NCI-H2107 (cell line): ENCODE results near the gene CD209.
"Not testable (repeated sequence)": the region's sequence is repeated elsewhere in the genome, so short reads cannot be mapped to it uniquely, and the experiment has no call there.

ENCODE experiments used
- DNase-seq: peaks from one replicate; lab custom pipeline; 2025; lab: John Stamatoyannopoulos, UW

CD209 gene

DNA sequence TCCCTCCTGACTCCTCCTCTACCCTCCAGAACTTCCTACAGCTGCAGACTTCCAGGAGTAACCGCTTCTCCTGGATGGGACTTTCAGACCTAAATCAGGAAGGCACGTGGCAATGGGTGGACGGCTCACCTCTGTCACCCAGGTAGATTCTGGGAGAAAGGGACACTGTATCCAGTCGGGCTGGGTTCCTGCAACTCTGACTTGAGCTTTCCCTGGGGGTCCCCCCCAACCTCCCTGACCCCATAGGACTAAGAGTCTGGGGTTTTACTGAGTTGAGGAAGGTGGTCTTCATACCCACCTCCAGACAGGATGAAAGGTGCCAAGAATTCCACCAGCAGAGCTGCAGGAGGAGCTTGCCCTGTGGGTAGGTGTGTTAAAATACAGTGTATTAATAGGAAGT lies 20.2 kb upstream of the CD209 start:
- DNase-seq: no peak

DNA sequence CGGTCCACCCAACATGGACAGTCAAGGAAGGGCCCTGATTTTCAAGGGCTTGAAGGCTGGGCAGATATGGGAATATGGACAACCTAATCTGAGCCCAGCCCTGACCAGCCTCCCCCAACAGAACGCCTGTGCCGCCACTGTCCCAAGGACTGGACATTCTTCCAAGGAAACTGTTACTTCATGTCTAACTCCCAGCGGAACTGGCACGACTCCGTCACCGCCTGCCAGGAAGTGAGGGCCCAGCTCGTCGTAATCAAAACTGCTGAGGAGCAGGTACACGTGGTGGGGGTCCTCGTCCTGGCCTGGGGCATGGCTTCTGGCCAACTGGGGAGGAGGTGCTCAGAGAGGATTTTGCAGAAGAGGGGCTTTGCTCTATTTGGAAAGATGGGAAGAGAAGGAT lies 19.2 kb upstream of the CD209 start:
- DNase-seq: no peak

DNA sequence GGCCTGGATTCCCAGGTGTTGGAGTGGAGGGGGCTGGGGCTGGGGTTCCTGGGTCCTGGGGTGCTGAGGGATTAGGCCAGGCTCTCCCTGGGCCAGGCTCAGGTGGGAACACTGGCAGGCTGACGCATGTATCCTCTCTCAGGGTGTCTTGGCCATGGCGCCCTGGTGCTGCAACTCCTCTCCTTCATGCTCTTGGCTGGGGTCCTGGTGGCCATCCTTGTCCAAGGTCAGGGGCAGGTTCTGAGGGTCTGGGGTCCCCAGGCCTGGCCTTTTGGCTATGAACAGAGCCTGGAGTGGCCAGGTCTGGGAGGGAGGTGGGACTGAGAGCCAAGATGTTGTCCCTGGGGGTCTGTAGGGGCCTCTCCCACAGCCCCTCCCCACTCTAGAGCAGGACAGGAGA lies 17.7 kb upstream of the CD209 start:
- DNase-seq: not testable (repeated sequence)

DNA sequence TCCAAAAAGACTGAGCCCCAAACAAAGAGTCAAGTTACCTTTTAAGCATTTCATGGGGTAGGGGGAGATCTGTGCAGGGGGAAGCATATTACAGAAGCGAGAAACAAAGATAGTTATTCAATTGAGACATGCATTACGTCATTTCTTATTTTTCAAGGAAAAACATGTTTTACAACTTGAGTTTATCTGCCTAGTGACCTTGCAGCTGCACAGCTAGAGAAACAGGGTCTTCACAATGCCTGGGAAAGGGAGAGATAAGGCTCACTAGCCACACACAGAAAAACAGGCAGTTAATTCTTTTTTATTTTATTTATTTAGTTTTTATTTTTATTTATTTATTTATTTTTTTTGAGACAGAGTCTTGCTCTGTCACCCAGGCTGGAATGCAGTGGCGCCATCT lies 16.8 kb upstream of the CD209 start:
- not testable (repeated sequence) for DNase-seq

DNA sequence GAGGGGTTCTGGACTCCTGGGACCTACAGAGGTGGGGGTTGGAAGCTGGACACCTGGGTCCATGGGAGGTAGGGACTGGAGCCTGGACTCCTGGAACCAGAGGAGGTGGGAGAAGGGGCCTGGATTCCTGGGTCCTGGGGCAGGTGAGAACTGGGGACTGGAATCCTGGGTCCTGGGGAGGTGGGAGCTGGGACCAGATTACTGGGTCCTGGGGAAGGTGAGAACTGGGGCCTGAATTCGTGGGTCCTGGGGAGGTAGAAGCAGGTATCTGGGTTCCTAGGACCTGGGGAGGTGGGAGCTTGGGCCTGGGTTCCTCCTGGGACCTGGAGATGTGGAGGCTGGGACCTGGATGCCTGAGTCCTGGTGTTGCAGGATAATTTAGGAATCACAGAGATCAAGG lies 16.4 kb upstream of the CD209 start:
- no peak for DNase-seq

DNA sequence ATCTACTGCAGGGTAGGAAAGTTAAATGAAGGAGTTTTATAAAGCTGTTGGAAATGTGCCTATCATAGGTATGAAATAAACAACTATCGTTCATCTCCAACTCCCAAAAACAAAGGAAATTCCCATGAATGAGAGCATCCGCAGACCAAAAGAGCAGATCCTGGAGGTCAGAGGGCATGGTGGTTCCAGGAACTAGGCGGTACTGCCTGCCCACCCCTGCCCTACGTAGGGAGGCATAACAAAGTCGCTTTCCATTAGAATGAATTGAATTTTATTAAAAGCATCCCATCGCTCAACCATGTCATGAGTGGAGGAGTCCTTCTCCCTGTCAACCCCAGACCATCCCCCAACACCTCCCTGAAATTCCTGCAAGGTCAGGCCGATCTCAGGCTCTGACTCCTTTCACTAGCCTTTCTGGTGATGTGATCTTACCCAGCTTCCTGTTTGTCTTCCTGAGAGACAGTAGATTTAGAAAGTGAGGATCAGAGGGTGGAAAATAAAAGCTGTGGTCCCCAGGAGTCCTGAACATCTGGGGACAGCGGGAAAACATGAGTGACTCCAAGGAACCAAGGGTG lies 15.5 kb upstream of the CD209 start, which contains the start of gene CLEC4M:
Gene CLEC4M, plus strand, starts transcription at position 525 of the 575 bp plus-strand sequence. Its CDS starts 24 bp downstream, at position 549.
- DNase-seq: no peak

DNA sequence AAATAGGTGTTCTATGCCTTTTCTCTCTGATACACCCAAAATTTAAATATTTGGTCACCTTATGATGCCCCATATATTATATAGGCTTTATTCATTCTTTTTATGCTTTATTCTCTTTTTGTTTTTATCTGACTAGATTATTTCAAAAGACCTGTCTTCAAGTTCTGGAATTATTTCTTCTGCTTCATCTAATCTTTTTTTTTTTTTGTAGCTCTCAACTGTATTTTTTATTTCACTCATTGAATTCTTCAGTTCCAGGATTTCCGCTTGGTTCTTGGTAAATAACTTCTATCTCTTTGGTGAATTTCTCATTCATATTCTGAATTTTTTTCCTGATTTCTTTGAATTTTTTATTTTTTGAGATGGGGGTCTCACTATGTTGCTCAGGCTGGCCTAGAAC lies 11.8 kb upstream of the CD209 start:
- DNase-seq: no peak

DNA sequence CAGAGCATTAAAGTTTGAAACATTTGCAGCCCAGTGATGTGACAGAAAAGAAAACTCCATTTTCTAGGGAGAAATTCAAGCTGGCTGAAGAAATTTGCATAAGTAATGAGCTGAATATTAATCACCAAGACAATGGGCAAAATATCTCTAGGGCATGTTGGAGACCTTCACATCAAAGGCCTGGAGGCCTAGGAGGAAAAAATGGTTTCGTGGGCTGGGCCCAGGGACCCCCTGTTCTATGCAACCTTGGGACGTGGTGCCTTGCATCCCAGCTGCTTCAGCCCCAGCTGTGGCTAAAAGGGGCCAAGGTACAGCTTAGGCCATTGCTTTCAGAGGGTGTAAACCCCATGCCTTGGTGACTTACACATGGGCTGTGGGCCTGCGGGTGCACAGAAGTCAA lies 10.0 kb upstream of the CD209 start:
- no peak for DNase-seq

DNA sequence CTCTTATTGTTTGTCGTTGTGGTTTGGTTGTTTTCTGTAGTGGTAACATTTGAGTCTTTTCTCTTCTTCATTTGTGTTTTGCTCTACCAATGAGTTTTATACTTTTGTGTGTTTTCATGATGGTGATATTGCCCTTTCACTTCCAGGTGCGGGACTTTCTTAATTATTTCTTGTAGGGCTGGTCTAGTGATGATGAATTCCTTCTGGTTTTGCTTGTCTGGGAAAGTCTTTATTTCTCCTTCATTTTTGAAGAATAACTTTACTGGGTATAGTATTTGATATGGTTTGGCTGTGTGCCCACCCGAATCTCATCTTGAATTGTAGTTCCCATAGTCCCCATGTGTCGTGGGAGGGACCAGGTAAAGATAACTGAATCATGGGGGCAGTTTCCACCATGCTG lies 8.9 kb upstream of the CD209 start:
- DNase-seq: no peak

DNA sequence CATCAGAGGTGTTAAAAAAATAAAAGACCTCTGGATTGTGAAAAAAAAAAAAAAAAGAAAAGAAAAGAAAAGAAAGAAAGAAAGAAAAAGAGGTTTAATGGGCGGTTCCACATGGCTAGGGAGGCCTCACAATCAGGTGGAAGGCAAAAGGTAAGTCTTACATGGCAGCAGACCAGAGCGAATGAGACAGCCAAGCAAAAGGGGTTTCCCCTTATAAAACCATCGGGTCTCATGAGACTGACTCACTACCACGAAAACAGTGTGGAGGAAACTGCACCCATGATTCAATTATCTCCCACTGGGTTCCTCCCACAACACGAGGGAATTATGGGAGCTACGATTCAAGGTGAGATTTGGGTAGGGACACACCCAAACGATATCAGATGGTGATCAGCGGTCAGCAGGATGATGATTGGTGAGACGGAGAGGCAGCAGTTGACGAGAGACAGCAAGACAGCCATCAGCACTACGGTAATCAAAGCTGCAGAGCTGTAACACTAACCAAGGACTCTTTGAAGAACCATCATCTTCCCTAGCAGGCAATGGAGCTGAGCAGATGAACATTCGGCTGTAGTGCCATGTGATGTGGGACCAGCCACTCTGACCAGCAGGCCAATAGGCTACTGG lies 3.9 kb upstream of the CD209 start:
- DNase-seq: no peak

DNA sequence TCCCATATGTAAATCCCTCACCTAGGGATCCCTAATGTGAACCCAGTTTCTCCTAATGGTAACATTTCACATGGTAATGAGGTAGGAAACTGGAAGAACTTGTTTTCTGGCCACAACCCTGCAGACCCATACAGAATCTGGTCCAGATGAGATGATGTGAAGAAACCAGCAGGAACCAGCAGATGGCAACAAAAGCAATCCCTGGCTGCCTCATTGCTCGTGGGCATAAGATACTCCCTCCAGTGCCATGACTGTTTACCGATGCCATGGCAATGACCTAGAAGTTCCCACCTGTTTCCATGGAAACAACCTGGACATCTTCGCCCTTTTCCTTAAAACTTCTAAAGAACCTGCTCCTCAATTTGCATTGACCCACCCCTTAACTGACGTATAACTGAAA lies 1.4 kb upstream of the CD209 start:
- DNase-seq: no peak

DNA sequence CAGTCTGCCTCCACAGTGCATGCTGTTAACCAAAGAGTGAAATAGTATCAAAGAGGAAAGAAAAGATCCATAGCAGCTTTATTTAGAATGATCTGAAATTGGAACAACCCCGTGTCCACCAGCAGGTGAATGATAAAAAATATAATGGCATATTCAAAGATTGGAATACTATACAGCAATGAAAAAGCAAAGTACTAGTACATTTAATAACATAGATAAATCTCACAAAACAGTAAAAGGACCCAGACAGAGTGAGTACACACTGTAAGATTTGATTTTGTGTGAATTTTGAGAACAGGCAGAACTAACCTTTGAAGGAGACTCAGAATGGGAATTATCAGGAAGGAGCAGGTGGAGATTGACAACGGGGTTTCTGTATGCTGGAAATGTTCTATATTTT lies 837 bp upstream of the CD209 start:
- no peak for DNase-seq

DNA sequence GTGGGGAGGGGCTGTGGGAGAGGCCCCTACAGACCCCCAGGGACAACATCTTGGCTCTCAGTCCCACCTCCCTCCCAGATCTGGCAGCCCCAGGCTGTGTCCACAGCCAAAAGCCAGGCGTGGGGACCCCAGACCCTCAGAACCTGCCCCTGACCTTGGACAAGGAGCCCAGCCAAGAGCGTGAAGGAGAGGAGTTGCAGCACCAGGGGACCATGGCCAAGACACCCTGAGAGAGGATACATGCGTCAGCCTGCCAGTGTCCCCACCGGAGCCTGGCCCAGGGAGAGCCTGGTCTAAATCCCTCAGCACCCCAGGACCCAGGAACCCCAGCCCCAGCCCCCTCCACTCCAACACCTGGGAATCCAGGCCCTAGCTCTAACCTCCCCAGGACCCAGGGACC lies 1.0 kb downstream of the CD209 start:
- DNase-seq: not testable (repeated sequence)

DNA sequence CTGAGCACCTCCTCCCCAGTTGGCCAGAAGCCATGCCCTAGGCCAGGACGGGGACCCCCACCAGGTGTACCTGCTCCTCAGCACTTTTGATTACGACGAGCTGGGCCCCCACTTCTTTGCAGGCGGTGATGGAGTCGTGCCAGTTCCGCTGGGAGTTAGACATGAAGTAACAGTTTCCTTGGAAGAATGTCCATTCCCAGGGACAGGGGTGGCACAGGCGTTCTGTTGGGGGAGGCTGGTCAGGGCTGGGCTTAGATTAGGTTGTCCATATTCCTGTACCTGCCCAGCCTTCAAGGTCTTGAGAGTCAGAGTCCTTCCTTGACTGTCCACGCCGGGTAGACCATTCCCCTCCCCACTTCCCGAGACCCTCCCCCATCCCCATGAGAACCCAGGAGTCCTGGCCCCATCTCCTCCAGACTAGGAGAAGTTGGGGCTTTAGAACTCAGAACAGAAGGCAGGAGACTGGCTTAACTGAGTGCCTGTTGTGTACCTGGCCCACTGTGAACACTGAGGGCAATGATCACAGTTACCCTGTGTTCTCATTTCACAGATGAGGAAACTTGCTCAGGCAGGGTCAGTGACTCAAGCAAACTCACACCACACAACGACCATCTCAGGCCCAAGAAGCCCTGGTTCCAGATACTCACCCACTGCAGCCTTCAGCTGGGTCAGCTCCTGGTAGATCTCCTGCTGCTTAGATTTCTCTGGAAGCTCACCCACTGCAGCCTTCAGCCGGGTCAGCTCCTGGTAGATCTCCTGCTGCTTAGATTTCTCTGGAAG lies 2.3 kb downstream of the CD209 start:
- DNase-seq: no peak

DNA sequence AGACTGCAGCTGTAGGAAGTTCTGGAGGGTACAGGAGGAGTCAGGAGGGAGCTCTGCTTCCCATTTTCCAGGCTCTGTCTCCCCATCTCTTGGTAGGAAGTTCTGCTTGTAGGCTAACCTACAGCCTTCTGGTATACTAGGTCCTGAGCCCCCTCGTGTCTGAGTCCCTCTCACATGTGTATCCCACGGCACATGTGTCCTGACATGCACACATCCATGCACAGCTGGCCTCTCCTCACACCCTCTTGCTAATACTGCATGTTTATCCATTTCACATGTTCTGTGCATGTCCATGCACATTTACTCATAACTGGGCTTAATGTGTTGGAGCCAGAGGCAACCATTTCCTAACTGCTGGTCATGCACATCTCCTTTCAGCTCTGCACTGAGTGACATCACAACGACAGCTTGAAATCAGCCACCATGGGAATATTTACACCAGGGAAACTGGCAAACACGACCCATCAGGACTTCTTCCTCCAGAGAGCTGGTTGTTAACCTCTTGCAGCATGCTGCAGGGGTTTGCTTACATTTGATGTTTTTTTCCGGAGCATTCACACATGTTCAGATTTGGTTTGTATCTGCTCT lies 3.0 kb downstream of the CD209 start:
- no peak for DNase-seq

DNA sequence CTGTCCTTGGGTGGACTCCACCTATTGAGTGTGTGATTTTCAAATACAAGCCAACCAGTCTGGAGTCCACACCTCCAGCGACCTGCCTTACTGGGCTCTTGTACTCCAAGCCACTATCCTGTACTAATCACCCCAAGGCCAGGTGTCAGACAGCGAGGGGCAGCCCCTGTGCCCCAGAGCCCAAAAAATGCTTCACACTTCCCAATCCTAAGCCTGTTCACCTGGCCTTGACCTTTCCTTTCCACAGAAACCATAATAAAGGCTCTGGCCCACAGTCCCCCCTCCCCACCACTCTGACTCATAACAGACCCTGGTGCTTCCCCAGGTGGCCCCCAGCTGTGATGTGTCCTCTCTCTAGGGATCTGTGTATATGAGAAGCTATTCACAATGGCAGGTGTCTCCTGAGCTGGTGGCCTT lies 3.9 kb downstream of the CD209 start:
- DNase-seq: no peak

DNA sequence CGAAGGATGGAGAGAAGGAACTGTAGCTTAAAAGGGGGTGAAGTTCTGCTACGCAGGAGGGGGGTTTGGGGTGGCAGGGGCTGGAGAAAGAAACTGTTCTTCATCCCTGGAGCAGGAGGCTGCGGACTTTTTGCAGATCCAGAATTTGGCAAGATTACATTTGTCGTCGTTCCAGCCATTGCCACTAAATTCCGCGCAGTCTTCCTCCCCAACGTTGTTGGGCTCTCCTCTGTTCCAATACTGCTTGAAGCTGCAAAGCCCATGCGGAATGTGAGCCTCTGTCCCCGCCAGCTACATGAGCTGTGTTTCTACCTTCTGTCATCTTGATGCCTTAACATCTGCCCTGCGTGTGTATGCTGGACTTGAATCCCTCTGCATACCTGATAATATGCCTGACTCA lies 4.3 kb downstream of the CD209 start:
- DNase-seq: no peak

DNA sequence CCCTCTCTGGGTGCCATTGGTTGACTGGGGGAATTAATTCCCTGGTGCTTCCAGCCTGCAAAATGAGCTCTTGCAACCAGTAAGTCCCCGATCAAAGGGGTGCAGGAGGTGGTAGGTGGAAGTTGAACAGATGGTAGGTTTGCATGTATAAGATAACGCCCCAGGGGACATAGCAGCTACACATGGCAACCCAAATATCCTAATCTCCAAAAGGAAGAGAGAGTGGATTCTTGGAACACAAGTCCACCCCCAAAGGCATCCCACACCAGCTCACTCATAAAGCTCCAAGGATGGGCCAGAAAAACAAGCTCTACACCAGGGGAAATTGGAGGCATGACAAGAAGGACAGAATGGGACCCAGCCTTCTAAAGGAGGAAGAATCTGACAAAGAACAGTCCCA lies 4.8 kb downstream of the CD209 start:
- no peak for DNase-seq

DNA sequence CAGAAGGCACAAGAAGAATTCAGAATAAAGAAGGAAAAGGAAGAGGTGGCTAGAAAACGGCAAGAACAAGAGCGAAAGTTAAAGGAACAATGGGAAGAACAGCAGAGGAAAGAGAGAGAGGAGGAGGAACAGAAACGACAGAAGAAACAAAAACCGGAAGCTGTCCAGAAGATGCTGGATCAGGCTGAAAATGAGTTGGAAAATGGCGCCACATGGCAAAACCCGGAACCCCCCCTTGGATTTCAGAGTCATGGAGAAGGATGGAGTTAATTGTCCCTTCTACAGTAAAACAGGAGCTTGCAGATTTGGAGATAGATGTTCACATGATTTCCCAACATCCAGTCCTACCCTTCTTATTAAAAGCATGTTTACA lies 6.7 kb downstream of the CD209 start:
- DNase-seq: no peak

DNA sequence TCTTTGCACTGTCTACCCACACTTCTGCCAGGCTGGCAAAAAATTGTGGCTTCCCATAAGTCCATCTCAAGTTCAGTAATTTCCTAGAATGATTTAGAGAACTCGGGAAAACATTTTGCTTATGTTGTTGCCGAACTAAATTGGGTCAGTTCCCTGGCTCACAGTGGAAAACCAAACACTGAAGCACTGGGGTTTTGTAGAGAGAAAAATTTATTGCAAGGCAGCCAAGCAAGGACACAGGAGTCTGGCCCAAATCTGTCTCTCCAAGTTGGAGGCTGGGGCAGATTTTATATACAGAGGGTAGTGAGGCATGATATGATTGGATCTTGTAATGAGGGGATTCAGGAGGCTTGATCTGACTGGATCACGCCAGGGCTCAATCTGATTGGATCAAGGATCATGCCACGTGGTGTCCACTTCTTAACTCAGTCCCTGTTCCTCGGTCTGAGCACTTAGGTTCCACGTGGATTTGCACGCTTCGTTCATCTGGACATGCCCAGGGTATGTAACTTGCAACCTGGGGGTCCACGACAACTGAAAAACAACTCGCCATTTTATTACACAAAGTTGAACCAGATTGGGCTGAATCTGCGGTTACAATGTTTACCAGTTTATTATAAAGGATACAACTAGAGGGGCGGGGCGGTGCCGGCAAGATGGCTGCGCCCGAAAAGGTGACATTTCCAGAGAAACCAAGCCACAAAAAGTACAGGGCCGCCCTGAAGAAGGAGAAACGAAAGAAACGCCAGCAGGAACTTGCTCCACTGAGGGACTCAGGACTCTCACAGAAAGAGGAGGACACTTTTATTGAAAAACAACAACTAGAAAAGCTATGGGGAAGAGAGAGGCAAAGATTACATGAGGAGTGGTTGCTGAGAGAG lies 7.3 kb downstream of the CD209 start:
- DNase-seq: no peak

DNA sequence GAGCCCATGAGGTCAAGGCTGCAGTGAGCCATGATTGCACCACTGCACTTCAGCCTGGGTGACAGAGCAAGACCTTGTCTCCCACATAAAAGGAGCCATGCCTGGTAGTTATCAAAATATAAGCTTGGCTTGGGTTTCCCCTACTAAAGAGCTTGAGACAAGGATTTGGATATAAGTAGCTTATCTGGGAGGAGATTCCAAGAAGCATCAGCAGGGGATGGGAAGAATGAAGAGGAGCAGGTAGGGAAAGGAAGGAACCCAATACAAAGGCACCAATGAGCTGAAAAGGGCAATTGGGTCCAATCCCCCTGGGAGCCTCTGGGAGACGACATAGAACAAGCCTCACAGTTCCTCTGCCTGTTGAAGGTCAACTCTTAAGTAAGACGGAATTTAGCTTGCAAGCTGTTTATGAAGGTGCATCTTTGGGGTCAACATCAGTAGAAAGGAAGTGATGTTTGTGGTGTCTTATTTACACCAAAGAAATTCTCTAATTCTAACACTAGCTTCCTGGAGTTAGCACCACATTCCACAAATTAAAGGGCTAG lies 8.1 kb downstream of the CD209 start:
- DNase-seq: no peak

DNA sequence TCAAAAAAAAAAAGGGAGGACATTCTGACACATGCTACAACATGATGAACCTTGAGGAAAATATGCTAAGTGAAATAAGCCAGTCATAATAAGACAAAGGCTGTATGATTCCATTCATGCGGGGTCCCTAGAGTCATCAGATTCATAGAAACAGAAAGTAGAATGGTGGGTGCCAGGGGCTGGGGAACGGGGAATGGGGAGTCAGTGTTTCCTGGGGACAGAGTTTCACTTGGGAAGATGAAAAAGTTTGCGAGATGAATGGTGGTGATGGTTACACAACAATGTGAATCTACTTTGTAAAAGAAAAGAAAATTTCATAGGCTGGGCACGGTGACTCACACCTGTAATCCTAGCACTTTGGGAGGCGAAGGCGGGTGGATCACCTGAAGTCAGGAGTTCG lies 9.3 kb downstream of the CD209 start:
- no peak for DNase-seq
